Left lung (tissue), 10 donors: ENCODE results near the gene GREB1. TPM values are rescaled to one million over a fixed set of nuclear protein-coding genes. Genes with fewer than 3 reads are reported as not detected.

Experiments
- ATAC-seq: fragments of 200-7000 bp; cut with Tn5 transposase; one replicate; pipeline ENCODE4 v1.9.1; 2020; ENCODE audit warnings: moderate library complexity
- DNase-seq, 4 donors: peaks; one replicate each; pipeline ENCODE4 v3.0.0-alpha.2; 2013 to 2020
- H3K27ac ChIP-seq, 2 donors: fragments of 200-600 bp; sonication (generic) in 1 of 2; one replicate each; pipeline versions ENCODE4 v1.5.0 to v1.8.0; 2020 to 2021
- H3K27me3 ChIP-seq, 2 donors: fragments of 200-600 bp; sonication (generic) in 1 of 2; one replicate each; pipeline versions ENCODE4 v1.5.0 to v1.8.0; 2020 to 2021
- H3K36me3 ChIP-seq, 2 donors: fragments of 200-600 bp; sonication (generic) in 1 of 2; one replicate each; pipeline versions ENCODE4 v1.5.0 to v1.8.0; 2020 to 2021
- H3K4me1 ChIP-seq, 2 donors: fragments of 200-600 bp; one replicate each; pipeline ENCODE4 v1.8.0; 2021
- H3K4me3 ChIP-seq, 2 donors: fragments of 200-600 bp; sonication (generic) in 1 of 2; one replicate each; pipeline versions ENCODE4 v1.5.0 to v1.8.0; 2020 to 2021; ENCODE audit warnings: mild to moderate bottlenecking in 1 of 2
- H3K9me3 ChIP-seq, 2 donors: fragments of 200-600 bp; sonication (generic) in 1 of 2; one replicate each; pipeline versions ENCODE4 v1.5.0 to v1.8.0; 2020 to 2021
- intact Hi-C, 2 donors: fragments of 100-400 bp; cut with DNase I; formaldehyde crosslinking; loops; one replicate each; pipeline versions ENCODE4 v1.11.2 to v1.14.2; 2022
- polyA plus RNA-seq, 6 donors: library from polyadenylated mRNA; unstranded; fragments of 120-200 nt; gene quantifications; one replicate each; pipeline ENCODE4 v1.2.1, GENCODE V29; 2013; ENCODE audit not compliant: insufficient read length in 6 of 6
- total RNA-seq, 2 donors: library from RNA; stranded (reverse); fragmentation: NEBNext Ultra II Directional; extraction: Animal tissue kit (Norgen Biotek cat#: 25700); gene quantifications; one replicate each; pipeline ENCODE4 v1.2.1, GENCODE V29; 2021
- TF ChIP-seq, protein P1 (sequence below), 2 donors: fragments of 200-600 bp; sonication (generic) in 1 of 2; IDR thresholded peaks; one replicate each; pipeline versions ENCODE4 v1.5.0 to v1.8.0; 2021; ENCODE audit warnings: antibody characterized with exemption in 2 of 2
- donor health status: DM: no; HTN: yes; CAD: no.
- donor health status: DM: no; HTN: no; CAD: no.

GREB1 gene
- total and polyA plus RNA-seq, 8 donors: 1.6 to 19.1 (median 12.7) TPM

- Histone ChIP-seq H3K9me3 (no peaks in the 10 kb centered on the region), H3K4me1 (no peaks in the 10 kb centered on the region), H3K27me3 (no peaks in the 10 kb centered on the region), H3K27ac (no peak overlapping the region), H3K36me3 (no peaks in the 10 kb centered on the region), H3K4me3 (no peak overlapping the region)
- TF ChIP-seq, protein P1, sequence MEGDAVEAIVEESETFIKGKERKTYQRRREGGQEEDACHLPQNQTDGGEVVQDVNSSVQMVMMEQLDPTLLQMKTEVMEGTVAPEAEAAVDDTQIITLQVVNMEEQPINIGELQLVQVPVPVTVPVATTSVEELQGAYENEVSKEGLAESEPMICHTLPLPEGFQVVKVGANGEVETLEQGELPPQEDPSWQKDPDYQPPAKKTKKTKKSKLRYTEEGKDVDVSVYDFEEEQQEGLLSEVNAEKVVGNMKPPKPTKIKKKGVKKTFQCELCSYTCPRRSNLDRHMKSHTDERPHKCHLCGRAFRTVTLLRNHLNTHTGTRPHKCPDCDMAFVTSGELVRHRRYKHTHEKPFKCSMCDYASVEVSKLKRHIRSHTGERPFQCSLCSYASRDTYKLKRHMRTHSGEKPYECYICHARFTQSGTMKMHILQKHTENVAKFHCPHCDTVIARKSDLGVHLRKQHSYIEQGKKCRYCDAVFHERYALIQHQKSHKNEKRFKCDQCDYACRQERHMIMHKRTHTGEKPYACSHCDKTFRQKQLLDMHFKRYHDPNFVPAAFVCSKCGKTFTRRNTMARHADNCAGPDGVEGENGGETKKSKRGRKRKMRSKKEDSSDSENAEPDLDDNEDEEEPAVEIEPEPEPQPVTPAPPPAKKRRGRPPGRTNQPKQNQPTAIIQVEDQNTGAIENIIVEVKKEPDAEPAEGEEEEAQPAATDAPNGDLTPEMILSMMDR (IDR thresholded peaks at IDR 0.05): no peak
- no peak for ATAC-seq
- peak in 1 of 4 donors; percentile 67 for DNase-seq
- intact Hi-C loops: no loop called here
Observed at GRCh38 chr2:11634584-11634983, 100.7 kb downstream of the GREB1 start.

DNA sequence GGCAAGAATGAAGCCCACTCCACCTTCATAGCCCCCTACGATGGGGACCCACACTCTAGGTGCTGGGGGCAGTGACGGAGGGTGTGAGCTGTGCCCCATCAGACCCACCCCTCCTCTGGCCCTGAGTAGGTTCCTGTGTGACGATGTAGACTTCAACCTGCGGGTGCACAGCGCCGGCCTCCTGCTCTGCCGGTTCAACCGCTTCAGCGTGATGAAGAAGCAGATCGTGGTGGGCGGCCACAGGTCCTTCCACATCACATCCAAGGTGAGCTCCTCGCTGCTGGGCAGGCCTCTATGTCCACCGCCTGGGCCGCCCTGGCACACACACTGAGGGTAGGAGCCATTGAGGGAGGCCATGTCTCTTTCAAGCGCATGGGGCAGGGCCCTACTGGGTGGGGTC lies 101.3 kb downstream of the GREB1 start:
- no peak overlapping the region for H3K27ac ChIP-seq
- no peaks in the 10 kb centered on the region for H3K4me1 ChIP-seq
- TF ChIP-seq, protein P1 (IDR thresholded peaks at IDR 0.05): no peak
- no peak for ATAC-seq
- no peaks in the 10 kb centered on the region for H3K9me3 ChIP-seq
- no peak overlapping the region for H3K4me3 ChIP-seq
- H3K27me3 ChIP-seq: no peaks in the 10 kb centered on the region
- no peak for DNase-seq
- intact Hi-C loops: no loop called here
- H3K36me3 ChIP-seq: no peaks in the 10 kb centered on the region

DNA sequence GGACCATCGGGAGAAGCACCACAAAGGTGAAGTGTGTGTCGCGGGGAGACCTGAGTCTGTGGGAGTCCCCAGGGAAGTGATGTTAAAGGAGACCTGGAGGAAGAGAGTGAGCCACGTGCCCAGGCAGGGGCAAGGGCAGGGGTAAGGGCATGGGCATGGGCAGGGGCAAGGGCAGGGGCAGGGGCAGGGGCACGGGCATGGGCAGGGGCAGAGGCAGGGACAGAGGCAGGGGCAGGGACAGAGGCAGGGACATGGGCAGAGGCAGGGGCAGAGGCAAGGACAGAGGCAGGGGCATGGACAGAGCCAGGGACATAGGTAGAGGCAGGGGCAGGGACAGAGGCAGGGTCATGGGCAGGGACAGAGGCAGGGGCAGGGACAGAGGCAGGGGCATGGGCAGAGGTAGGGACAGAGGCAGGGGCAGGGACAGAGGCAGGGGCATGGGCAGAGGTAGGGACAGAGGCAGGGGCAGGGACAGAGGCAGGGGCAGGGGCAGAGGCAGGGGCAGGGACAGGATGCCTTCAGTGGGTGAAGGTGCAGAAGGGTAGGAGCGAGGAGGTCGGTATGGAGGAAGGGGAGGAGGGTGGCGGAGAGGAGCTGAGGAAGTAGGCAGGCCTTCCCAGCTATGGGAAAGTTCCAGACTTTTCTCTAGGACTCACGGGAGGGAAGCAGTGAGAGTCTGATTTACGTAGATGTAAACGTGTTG lies 102.9 kb downstream of the GREB1 start:
- Histone ChIP-seq H3K4me1 (no peaks in the 10 kb centered on the region), H3K9me3 (no peaks in the 10 kb centered on the region), H3K36me3 (no peaks in the 10 kb centered on the region), H3K27ac (no peak overlapping the region), H3K27me3 (no peaks in the 10 kb centered on the region), H3K4me3 (no peak overlapping the region)
- DNase-seq: no peak
- TF ChIP-seq, protein P1 (IDR thresholded peaks at IDR 0.05): no peak
- intact Hi-C loops: no loop called here
- no peak for ATAC-seq

- Histone ChIP-seq H3K27me3 (no peaks in the 10 kb centered on the region), H3K4me3 (no peak overlapping the region), H3K9me3 (no peaks in the 10 kb centered on the region), H3K4me1 (no peaks in the 10 kb centered on the region), H3K27ac (no peak overlapping the region), H3K36me3 (no peaks in the 10 kb centered on the region)
- ATAC-seq (no peak), DNase-seq (no peak)
- TF ChIP-seq, protein P1 (IDR thresholded peaks at IDR 0.05): no peak
- intact Hi-C loops: no loop called here
Observed at GRCh38 chr2:11637546-11637945, 103.7 kb downstream of the GREB1 start.

DNA sequence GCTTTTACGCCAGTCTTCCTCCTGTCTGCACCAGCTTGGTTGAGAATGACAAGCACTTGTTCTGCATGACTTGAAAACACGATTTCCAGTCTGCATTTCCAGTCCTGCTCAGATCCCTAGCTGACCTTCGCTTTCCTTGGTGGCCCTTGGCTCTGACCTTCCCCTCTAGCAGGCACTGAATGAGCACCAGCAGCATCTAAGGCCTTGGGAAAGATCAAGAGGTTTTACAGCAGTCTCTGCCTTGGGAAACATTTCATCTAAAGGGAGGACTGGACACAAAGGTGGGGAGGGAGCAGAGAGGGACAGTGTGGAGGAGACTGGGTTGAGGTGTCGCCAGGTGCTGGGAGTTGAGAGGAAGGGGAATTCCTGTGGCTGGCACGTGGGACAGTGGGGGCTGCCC lies 105.7 kb downstream of the GREB1 start:
- DNase-seq: no peak
- Histone ChIP-seq H3K4me1 (no peaks in the 10 kb centered on the region), H3K27ac (no peak overlapping the region), H3K27me3 (no peaks in the 10 kb centered on the region), H3K9me3 (no peaks in the 10 kb centered on the region), H3K4me3 (no peak overlapping the region), H3K36me3 (no peaks in the 10 kb centered on the region)
- TF ChIP-seq, protein P1 (IDR thresholded peaks at IDR 0.05): no peak
- intact Hi-C loops: no loop called here
- ATAC-seq: no peak
